Small intestine (tissue), 7 donors: ENCODE results near the gene PRR19. TPM values are rescaled to one million over a fixed set of nuclear protein-coding genes. Genes with fewer than 3 reads are reported as not detected.
"Not testable (repeated sequence)": the region's sequence is repeated elsewhere in the genome, so short reads cannot be mapped to it uniquely, and the experiment has no call there.

Experiments
- DNase-seq, 2 donors: peaks; one replicate each; pipeline versions ENCODE4 v3.0.0 to v3.0.0-alpha.2; 2013
- FAIRE-seq: peaks from 2 replicates; lab custom pipeline; 2012; peaks lifted over from hg19 to GRCh38; lab: Jason Lieb, UNC
- H3K27ac ChIP-seq, 3 donors: one replicate each; pipeline ENCODE4 v1.5.1; 2013; ENCODE audit warnings: low read length in 2 of 3, mild to moderate bottlenecking in 2 of 3, control low read depth in 1 of 3, inconsistent platforms in 1 of 3, low read depth in 1 of 3, moderate library complexity in 1 of 3
- H3K27me3 ChIP-seq, 3 donors: one replicate each; pipeline ENCODE4 v1.6.1; 2013; ENCODE audit warnings: low read length in 3 of 3, inconsistent platforms in 1 of 3; ENCODE audit not compliant: control insufficient read depth in 3 of 3, insufficient read depth in 3 of 3
- H3K36me3 ChIP-seq, 3 donors: one replicate each; pipeline ENCODE4 v1.6.1; 2013; ENCODE audit warnings: low read length in 3 of 3, inconsistent platforms in 1 of 3, low read depth in 1 of 3, mild to moderate bottlenecking in 1 of 3, moderate library complexity in 1 of 3; ENCODE audit not compliant: control insufficient read depth in 3 of 3, insufficient read depth in 2 of 3
- H3K4me1 ChIP-seq, 3 donors: one replicate each; pipeline ENCODE4 v1.6.1; 2013; ENCODE audit warnings: low read length in 2 of 3, inconsistent platforms in 1 of 3, low read depth in 1 of 3, mild to moderate bottlenecking in 1 of 3, moderate library complexity in 1 of 3; ENCODE audit not compliant: control insufficient read depth in 3 of 3, insufficient read depth in 2 of 3
- H3K4me3 ChIP-seq, 3 donors: one replicate each; pipeline ENCODE4 v1.5.1; 2013; ENCODE audit warnings: low read length in 3 of 3, control low read depth in 1 of 3, inconsistent platforms in 1 of 3, low read depth in 1 of 3, mild to moderate bottlenecking in 1 of 3, moderate library complexity in 1 of 3
- H3K9me3 ChIP-seq, 2 donors: one replicate each; pipeline ENCODE4 v1.6.1; 2013; ENCODE audit warnings: low read depth in 1 of 2, low read length in 1 of 2; ENCODE audit not compliant: control insufficient read depth in 2 of 2, insufficient read depth in 1 of 2
- WGBS, 3 donors: extraction: QIAGEN DNeasy Blood & Tissue Kit; methylation state at CpG; one replicate each; pipeline ENCODE4 v1.1.7; 2013; 5-methylcytosine and 5-hydroxymethylcytosine counted together
- polyA plus RNA-seq, 4 donors: library from polyadenylated mRNA; stranded (reverse) in 3 of 4; unstranded in 1 of 4; fragments of 200-250 nt in 3 of 4; fragments of 120-200 nt in 1 of 4; gene quantifications; one replicate each; pipeline versions ENCODE4 v1.2.1 to v1.2.3, GENCODE V29; 2013
- donor health status: healthy with polysubstance abuse.
- donor health status: control.
- donor health status: control.
- donor health status: Bipolar disorder and iron deficiency.
- donor health status: healthy.

Gene PRR19
- polyA plus RNA-seq, 4 donors, result 0.81 to 1.1 (median 0.99) TPM

GRCh38 chr19:42325308-42325895 is 23.5 kb downstream of the PRR19 start, which contains the start of gene MEGF8:
Gene MEGF8, plus strand, starts transcription at chr19:42325635. Its CDS starts 609 bp downstream, at chr19:42326244.
- Histone ChIP-seq H3K27me3 (peaks cover 5 to 30% (median 6%) of the 10 kb centered on the region in 3 donors), H3K27ac (peak within 1 kb of the TSS; percentile 3 to 83 (median 47)), H3K36me3 (peaks cover 0 to 3% (median 0%) of the 10 kb centered on the region in 3 donors), H3K4me1 (peaks cover 0 to 22% (median 4%) of the 10 kb centered on the region in 3 donors), H3K9me3 (no peaks in the 10 kb centered on the region), H3K4me3 (peak within 1 kb of the TSS; percentile 80 to 99 (median 87))
- DNase-seq, result peak; percentile 99
- 0% methylated on average over 33 to 45 of the region's 45 CpGs for WGBS, 3 donors
- FAIRE-seq, result peak; percentile 61

- Histone ChIP-seq H3K27me3 (peaks cover 5 to 30% (median 6%) of the 10 kb centered on the region in 3 donors), H3K4me3 (peak overlapping the region; percentile 80 to 99 (median 87)), H3K4me1 (peaks cover 0 to 22% (median 4%) of the 10 kb centered on the region in 3 donors), H3K27ac (peak overlapping the region; percentile 3 to 83 (median 47)), H3K9me3 (no peaks in the 10 kb centered on the region), H3K36me3 (peaks cover 0 to 4% (median 0%) of the 10 kb centered on the region in 3 donors)
- DNase-seq (peak in 1 of 2 donors; percentile 57), FAIRE-seq (no peak)
- 2 to 6% (median 6%) methylated on average over 37 of the region's 37 CpGs for whole genome bisulfite sequencing, 3 donors
Observed at GRCh38 chr19:42325896-42326771, 24.2 kb downstream of the PRR19 start.

- FAIRE-seq (no peak), DNase-seq (no peak)
- Histone ChIP-seq H3K27me3 (peaks cover 5 to 26% (median 6%) of the 10 kb centered on the region in 3 donors), H3K27ac (no peak overlapping the region), H3K36me3 (peaks cover 0 to 6% (median 0%) of the 10 kb centered on the region in 3 donors), H3K4me3 (no peak overlapping the region), H3K9me3 (no peaks in the 10 kb centered on the region), H3K4me1 (peaks cover 0 to 22% (median 4%) of the 10 kb centered on the region in 3 donors)
Observed at GRCh38 chr19:42326969-42327368, 25.0 kb downstream of the PRR19 start.

GRCh38 chr19:42327381-42327780 is 25.4 kb downstream of the PRR19 start:
- FAIRE-seq (no peak), DNase-seq (no peak)
- peaks cover 0 to 6% (median 0%) of the 10 kb centered on the region in 3 donors for H3K36me3 ChIP-seq
- peaks cover 0 to 22% (median 4%) of the 10 kb centered on the region in 3 donors for H3K4me1 ChIP-seq
- no peak overlapping the region for H3K4me3 ChIP-seq
- H3K27me3 ChIP-seq, result peaks cover 5 to 22% (median 6%) of the 10 kb centered on the region in 3 donors
- 79 to 85% (median 84%) methylated on average over 5 of the region's 5 CpGs for WGBS, 3 donors
- no peak overlapping the region for H3K27ac ChIP-seq
- H3K9me3 ChIP-seq, result no peaks in the 10 kb centered on the region

- DNase-seq (peak in 1 of 2 donors; percentile 51), FAIRE-seq (no peak)
- peaks cover 0 to 10% (median 0%) of the 10 kb centered on the region in 3 donors for H3K36me3 ChIP-seq
- H3K27ac ChIP-seq, result no peak overlapping the region
- H3K9me3 ChIP-seq, result no peaks in the 10 kb centered on the region
- H3K4me1 ChIP-seq, result peaks cover 0 to 22% (median 4%) of the 10 kb centered on the region in 3 donors
- no peak overlapping the region for H3K4me3 ChIP-seq
- H3K27me3 ChIP-seq, result peaks cover 5 to 18% (median 6%) of the 10 kb centered on the region in 3 donors
- WGBS, 3 donors, result 20 to 61% (median 27%) methylated on average over 1 of the region's 1 CpG
Observed at GRCh38 chr19:42328106-42328505, 26.2 kb downstream of the PRR19 start.

- FAIRE-seq, result no peak
- H3K27ac ChIP-seq, result no peak overlapping the region
- 70 to 76% (median 70%) methylated on average over 2 of the region's 2 CpGs for WGBS, 3 donors
- no peaks in the 10 kb centered on the region for H3K9me3 ChIP-seq
- H3K27me3 ChIP-seq, result peaks cover 2 to 12% (median 3%) of the 10 kb centered on the region in 3 donors
- H3K4me3 ChIP-seq, result no peak overlapping the region
- peaks cover 0 to 15% (median 0%) of the 10 kb centered on the region in 3 donors for H3K36me3 ChIP-seq
- DNase-seq, result no peak
- H3K4me1 ChIP-seq, result peaks cover 0 to 22% (median 4%) of the 10 kb centered on the region in 3 donors
Observed at GRCh38 chr19:42328854-42329253, 26.9 kb downstream of the PRR19 start.

GRCh38 chr19:42330241-42330711 is 28.3 kb downstream of the PRR19 start:
- no peaks in the 10 kb centered on the region for H3K9me3 ChIP-seq
- FAIRE-seq (no peak), DNase-seq (no peak)
- H3K27me3 ChIP-seq, result no peaks in the 10 kb centered on the region
- 56 to 74% (median 59%) methylated on average over 2 of the region's 2 CpGs for WGBS, 3 donors
- H3K27ac ChIP-seq, result no peak overlapping the region
- peaks cover 0 to 26% (median 0%) of the 10 kb centered on the region in 3 donors for H3K36me3 ChIP-seq
- H3K4me3 ChIP-seq, result no peak overlapping the region
- H3K4me1 ChIP-seq, result peaks cover 0 to 16% (median 4%) of the 10 kb centered on the region in 3 donors

- H3K36me3 ChIP-seq, result peaks cover 0 to 33% (median 0%) of the 10 kb centered on the region in 3 donors
- FAIRE-seq, H3K27ac ChIP-seq, H3K9me3 ChIP-seq, H3K27me3 ChIP-seq, DNase-seq, H3K4me3 ChIP-seq: not testable (repeated sequence)
- 83 to 85% (median 84%) methylated on average over 3 of the region's 3 CpGs for WGBS, 3 donors
- H3K4me1 ChIP-seq, result peaks cover 0 to 15% (median 1%) of the 10 kb centered on the region in 3 donors
Observed at GRCh38 chr19:42331333-42331732, 29.4 kb downstream of the PRR19 start.
